Measurements from ENCODE around the gene CADPS2. TPM values are rescaled to one million over a fixed set of nuclear protein-coding genes. Genes with fewer than 3 reads are reported as not detected.
"Not testable (repeated sequence)": the region's sequence is repeated elsewhere in the genome, so short reads cannot be mapped to it uniquely, and the experiment has no call there.

Gene CADPS2
- total RNA-seq, 1 donor from 2014 or later = 74.0 TPM

DNA sequence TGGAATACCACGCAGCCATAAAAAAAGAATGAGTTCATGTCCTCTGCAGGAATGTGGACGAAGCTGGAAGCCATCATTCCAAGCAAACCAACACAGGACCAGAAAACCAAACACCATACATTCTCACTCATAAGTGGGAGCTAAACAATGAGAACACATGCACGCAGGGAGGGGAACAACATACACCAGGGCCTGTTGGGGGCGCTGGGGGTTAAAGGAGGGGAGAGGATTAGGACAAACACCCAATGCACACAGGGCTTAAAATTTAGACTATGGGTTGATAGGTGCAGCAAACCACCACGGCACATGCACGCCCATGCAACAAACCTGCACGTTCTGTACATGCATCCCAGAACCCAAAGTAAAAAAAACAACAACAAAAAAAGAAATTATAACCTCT lies 210.6 kb downstream of the CADPS2 start:
- DNase-seq (ENCODE audit: low read depth, low spot score) = no peak

DNA sequence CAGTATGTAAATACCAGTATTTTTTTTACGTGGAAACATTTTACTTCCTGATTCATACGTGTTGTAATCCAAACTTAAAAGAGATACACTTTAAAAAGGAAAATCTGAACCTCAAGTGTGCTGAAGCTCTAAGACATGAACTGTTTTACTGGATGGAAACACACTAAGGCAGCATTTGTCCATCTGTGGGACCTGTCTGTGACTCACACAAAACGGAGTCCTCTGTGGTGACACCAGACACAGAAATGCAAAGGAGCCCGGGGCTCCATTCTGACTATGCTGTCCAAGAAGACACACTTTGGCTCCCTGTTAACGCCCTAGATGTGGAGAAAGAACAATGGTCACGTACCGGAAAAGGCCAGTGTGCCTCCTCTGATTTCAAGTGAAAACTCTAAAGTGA lies 211.2 kb downstream of the CADPS2 start:
- DNase-seq (ENCODE audit: low read depth, low spot score) = no peak

- peak; percentile 13 for DNase-seq (ENCODE audit: low read depth, low spot score)
These were observed 211.8 kb downstream of the CADPS2 start for GRCh38 chr7:122674502-122674901.

GRCh38 chr7:122673951-122674350 lies 212.3 kb downstream of the CADPS2 start:
- no peak for DNase-seq (ENCODE audit: low read depth, low spot score)

DNA sequence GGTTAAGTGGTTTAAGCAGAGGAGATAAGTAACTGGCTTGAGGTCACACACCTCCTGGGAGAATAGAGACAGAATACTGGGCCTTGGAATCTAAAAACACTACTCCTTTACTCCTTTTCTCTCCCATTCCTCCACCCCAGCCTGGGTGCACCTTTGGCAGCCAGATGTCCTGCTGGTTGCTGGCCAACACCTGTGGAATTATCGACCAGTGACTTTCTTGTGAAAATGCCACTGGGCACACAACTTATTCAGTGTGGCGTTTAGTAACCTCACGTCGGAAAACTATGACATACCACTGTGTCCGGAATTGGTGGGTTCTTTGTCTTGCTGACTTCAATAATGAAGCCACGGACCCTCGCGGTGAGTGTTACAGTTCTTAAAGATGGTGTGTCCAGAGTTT lies 213.7 kb downstream of the CADPS2 start:
- no peak for DNase-seq (ENCODE audit: low read depth, low spot score)

- DNase-seq (ENCODE audit: low read depth, low spot score) = no peak
These were observed 222.5 kb downstream of the CADPS2 start for GRCh38 chr7:122663733-122664132.

GRCh38 chr7:122658856-122659255 lies 227.4 kb downstream of the CADPS2 start:
- DNase-seq (ENCODE audit: low read depth, low spot score) = no peak

DNA sequence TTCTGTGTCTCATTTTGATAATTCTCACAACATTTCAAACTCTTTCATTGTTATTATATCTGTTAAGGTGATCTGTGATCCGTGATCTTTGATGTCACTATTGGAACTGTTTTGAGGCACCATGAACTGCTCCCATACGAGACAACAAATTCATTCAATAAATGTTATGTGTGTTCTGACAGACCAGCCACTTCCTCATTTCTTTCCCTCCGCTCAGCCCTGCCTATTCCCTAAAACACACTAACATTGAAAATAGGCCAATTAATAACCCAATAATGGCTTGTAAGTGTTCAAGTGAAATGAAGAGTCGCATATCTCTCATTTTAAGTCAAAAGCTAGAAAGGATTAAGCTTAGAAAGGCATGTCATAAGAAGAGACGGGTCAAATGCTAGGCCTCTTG lies 232.6 kb downstream of the CADPS2 start:
- no peak for DNase-seq (ENCODE audit: low read depth, low spot score)

GRCh38 chr7:122652876-122653275 lies 233.4 kb downstream of the CADPS2 start:
- DNase-seq (ENCODE audit: low read depth, low spot score) = peak; percentile 71

DNA sequence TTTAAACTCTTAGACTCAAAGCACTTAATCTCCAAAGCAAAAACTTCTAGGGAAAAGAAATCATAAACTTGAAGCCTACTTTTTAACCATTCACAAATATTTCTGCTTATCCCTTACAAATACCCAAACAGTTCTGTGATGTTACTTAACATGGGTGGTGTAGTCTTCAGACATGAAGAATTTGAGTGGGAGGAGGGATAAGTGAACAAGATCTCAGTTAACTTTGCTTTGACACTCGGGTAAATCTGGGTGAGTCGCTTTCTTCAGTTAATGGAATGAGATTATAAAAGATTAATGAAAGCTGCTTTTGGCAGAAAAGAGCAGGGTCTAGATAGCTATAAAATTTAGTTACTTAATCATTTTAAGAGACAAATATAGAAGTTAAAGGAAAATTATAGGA lies 234.8 kb downstream of the CADPS2 start:
- no peak for DNase-seq (ENCODE audit: low read depth, low spot score)

GRCh38 chr7:122643250-122643649 lies 243.0 kb downstream of the CADPS2 start:
- DNase-seq (ENCODE audit: low read depth, low spot score) = no peak

DNA sequence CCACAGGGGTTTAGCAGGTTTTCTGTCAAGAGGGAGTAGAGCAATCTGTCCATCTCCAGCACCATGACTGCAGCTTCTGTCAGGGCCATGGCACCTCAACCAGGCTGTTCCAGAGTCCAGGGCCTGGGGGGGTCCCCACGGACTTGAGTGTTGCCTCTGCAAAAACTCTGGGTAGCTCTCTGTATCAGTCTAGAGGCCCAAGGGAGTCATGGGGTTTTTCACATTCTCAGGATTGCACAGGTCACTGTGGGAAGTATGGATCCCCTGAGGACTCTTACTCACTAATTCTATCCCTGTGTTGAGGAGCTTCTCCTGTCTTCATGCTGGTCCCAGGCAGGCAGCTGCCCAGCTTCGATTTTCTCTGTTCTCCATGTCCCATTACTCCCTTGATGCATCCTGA lies 247.8 kb downstream of the CADPS2 start:
- no peak for DNase-seq (ENCODE audit: low read depth, low spot score)

- DNase-seq (ENCODE audit: low read depth, low spot score) = no peak
These were observed 248.5 kb downstream of the CADPS2 start for GRCh38 chr7:122637784-122638183.

DNA sequence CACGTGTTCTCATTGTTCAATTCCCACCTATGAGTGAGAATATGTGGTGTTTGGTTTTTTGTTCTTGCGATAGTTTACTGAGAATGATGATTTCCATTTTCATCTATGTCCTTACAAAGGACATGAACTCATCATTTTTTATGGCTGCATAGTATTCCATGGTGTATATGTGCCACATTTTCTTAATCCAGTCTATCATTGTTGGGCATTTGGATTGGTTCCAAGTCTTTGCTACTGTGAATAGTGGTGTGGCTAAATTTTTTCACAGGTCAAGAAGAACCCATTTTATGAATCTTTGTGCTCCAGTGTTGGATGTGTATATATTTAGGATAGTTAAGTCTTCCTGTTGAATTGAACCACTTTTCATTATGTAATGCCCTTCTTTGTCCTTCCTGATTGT lies 250.8 kb downstream of the CADPS2 start:
- not testable (repeated sequence) for DNase-seq (ENCODE audit: low read depth, low spot score)

GRCh38 chr7:122633472-122633871 lies 252.8 kb downstream of the CADPS2 start:
- no peak for DNase-seq (ENCODE audit: low read depth, low spot score)

GRCh38 chr7:122632238-122632637 lies 254.0 kb downstream of the CADPS2 start:
- DNase-seq (ENCODE audit: low read depth, low spot score) = no peak

DNA sequence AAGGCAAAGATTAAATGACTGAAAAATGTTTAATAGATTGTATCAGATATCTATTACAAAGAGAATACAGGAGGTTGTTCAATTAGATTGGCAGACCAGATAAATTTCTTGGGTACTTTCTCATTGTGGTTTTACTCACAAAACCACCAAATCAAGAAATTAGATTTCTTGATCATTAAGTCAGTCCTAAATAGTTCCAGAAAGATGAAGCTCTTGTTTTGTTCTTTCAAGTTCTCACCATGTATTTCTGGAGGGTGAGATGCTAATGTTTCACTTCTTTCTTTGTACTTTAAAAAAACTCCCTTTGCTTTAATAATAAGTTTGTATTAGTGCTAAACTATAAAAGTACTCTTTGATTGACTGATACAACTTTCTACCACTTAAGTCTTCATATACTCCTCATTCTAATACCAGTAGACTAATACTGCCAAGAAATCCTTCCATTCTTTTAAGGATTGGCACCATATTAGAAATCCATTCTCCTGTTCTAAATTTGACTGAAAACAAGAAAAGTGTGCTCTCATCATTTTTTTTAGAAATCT lies 256.8 kb downstream of the CADPS2 start:
- DNase-seq (ENCODE audit: low read depth, low spot score) = no peak

DNA sequence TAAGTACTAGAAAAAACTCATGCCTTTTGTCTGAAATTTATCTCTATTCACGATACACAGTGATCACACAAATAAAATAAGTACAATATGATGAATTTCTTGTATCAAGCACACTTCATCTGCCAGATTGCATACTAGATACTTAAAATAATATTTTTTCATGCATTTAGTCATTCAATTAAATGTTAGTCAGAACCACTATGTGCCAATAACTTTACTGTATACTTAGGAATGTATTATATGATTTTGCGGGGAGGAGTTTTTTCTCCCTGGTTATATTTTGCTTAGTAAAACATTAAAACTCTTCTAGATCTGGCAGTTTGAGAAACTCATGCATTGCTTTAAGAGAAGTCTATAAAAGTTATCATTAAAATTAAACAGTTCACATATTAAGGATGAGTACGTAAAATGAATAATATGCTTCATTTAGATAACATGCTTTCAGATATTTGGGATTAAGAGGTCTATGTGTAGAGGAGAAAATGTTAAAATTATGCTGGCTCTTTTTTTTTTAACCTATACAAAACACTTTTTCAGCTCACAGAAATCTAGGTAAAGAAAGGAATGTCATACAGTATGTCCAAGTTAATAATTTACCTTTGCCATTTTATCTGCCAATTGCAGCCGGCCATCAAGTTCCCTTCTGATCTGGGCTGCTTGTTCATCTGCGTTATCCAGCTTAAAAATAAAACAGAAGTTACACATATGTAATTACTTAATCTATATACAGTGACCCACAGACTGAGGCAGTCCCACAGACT lies 257.4 kb downstream of the CADPS2 start:
- no peak for DNase-seq (ENCODE audit: low read depth, low spot score)

DNA sequence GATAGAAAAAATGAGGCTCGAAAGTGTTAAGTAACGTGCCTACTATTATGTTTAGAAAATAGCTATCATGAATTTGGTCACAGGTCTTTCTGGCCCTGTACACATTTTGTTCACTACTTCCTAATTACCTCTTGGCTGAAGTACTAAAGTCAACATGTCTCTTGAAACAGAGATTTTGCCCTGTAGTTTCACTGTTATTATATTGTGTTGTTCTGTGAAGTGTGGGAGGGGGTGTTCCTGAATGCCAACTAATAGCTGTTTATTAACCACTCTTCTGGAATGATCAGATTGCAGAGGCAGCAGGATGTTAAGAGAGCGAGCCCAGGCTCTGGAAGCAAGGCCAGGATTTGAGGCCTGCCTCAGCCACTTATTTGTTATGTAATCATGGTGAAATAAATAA lies 259.5 kb downstream of the CADPS2 start:
- DNase-seq (ENCODE audit: low read depth, low spot score) = no peak

- DNase-seq (ENCODE audit: low read depth, low spot score) = no peak
These were observed 263.6 kb downstream of the CADPS2 start for GRCh38 chr7:122622682-122623081.

- DNase-seq (ENCODE audit: low read depth, low spot score) = no peak
These were observed 266.6 kb downstream of the CADPS2 start for GRCh38 chr7:122619664-122620063.

GRCh38 chr7:122618585-122619189 lies 267.6 kb downstream of the CADPS2 start:
- no peak for DNase-seq (ENCODE audit: low read depth, low spot score)

GRCh38 chr7:122616951-122617350 lies 269.3 kb downstream of the CADPS2 start:
- no peak for DNase-seq (ENCODE audit: low read depth, low spot score)
